ENCODE measurements around the gene WIPI1. TPM values are rescaled to one million over a fixed set of nuclear protein-coding genes. Genes with fewer than 3 reads are reported as not detected.

WIPI1 gene
- total and polyA plus RNA-seq, 9 donors = 33.9 to 50.5 (median 44.1) TPM

DNA sequence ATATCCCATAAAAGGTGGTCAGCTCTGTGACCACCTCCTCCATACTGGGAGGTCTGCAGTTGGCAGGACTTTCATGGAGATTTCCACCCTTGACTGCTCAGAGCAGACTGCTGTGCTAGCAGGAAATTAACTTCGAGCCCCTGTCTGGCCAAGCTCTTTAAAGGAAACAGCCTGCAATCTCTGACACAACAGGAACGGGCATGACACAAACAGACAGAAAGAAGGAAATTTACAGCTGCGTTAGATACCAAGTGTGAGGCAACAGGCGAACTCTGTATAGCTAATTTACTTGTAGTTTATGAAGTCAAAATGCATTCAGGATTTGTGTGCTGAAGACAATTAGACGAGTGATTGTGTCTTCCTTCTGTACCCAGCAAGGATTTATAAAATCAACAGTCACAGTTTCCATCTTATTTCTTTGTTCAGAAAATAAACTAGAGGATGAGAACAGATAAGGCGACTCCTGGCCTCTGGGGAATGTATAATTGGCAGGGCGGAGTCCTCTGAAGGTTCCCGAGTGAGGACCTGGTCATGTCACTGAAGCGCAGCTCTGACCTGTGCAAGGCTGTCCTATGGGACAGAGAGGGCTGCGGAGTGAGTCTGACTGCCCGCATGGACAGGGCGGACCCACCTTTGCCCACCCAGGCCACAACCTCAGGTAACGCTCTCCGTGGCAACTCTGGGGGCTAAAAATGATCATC is 16.1 kb downstream of the WIPI1 start:
- Histone ChIP-seq H3K36me3 (ENCODE audit: control insufficient read depth, insufficient read depth, low read length) (peaks cover 21% of the 10 kb centered on the region), H3K4me1 (ENCODE audit: control insufficient read depth, insufficient read depth, low read length) (peaks cover 19% of the 10 kb centered on the region), H3K9me3 (replicated peaks; ENCODE audit: control insufficient read depth, low read depth, low read length) (no peaks in the 10 kb centered on the region), H3K4me3 (ENCODE audit: low read length) (no peak overlapping the region), H3K27ac (ENCODE audit: low read length) (peak overlapping the region; percentile 48), H3K27me3 (ENCODE audit: control insufficient read depth, insufficient read depth, low read length) (no peaks in the 10 kb centered on the region)
- 51% methylated on average over 7 of the region's 14 CpGs for WGBS (ENCODE audit: insufficient coverage)
- DNase-seq = peak; percentile 64

DNA sequence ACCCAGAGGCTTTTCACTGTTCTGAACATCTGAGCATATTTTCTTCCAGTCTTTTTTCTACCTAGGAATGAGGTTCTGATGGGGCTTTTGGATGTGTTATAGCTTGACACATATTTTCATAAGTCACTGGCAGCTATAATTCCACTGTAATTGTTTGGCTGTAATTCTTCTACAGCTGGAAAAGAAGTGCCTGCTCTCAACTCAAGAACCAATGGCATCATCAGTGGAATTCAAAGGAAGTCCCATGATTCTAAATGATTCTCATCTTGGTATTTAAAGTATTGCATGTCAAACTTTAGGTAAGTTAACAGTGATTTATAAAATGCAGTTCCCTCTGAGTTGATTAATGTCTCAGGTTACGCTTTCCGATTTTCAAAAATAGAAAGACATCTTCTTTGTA is 16.8 kb downstream of the WIPI1 start:
- no peaks in the 10 kb centered on the region for H3K9me3 ChIP-seq (replicated peaks; ENCODE audit: control insufficient read depth, low read depth, low read length)
- H3K36me3 ChIP-seq (ENCODE audit: control insufficient read depth, insufficient read depth, low read length) = peaks cover 25% of the 10 kb centered on the region
- no peaks in the 10 kb centered on the region for H3K27me3 ChIP-seq (ENCODE audit: control insufficient read depth, insufficient read depth, low read length)
- DNase-seq = no peak
- no peak overlapping the region for H3K27ac ChIP-seq (ENCODE audit: low read length)
- no peak overlapping the region for H3K4me3 ChIP-seq (ENCODE audit: low read length)
- H3K4me1 ChIP-seq (ENCODE audit: control insufficient read depth, insufficient read depth, low read length) = peaks cover 25% of the 10 kb centered on the region
- no CpG with 5 or more reads among the region's 2 CpGs for WGBS (ENCODE audit: insufficient coverage)

DNA sequence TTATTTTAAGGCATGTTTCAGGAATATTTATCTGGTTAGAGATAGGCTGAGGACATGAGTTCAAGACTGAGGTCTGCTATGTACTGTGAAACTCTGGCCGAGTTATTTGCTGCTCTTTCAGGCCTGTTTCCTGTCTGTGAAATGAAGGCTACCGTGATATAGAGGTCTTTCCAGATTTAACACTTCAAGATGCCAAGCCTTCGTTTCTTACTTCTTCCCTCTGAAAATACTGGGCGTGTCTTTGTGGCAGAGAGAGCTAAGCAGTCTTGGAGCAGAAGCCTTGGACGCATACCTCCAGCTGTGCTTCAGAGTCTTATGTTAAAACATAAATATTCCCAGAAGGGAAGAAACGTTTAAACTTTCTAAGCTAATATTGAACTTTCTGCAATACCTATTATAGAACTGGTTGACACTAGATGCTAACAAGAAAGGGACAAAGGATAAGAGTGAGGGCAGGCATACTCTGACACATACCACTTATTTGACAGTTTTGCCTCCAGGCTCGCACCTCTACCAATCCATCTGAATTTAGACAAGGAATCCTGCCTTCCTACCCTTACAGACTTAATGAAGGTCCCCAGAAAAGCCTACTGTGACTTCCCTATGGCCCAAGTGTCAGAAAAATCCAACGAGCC is 17.5 kb downstream of the WIPI1 start:
- 100% methylated on average over 1 of the region's 8 CpGs for WGBS (ENCODE audit: insufficient coverage)
- no peak for DNase-seq
- Histone ChIP-seq H3K4me3 (ENCODE audit: low read length) (no peak overlapping the region), H3K27ac (ENCODE audit: low read length) (no peak overlapping the region), H3K9me3 (replicated peaks; ENCODE audit: control insufficient read depth, low read depth, low read length) (no peaks in the 10 kb centered on the region), H3K4me1 (ENCODE audit: control insufficient read depth, insufficient read depth, low read length) (peaks cover 25% of the 10 kb centered on the region), H3K36me3 (ENCODE audit: control insufficient read depth, insufficient read depth, low read length) (peaks cover 25% of the 10 kb centered on the region), H3K27me3 (ENCODE audit: control insufficient read depth, insufficient read depth, low read length) (no peaks in the 10 kb centered on the region)

DNA sequence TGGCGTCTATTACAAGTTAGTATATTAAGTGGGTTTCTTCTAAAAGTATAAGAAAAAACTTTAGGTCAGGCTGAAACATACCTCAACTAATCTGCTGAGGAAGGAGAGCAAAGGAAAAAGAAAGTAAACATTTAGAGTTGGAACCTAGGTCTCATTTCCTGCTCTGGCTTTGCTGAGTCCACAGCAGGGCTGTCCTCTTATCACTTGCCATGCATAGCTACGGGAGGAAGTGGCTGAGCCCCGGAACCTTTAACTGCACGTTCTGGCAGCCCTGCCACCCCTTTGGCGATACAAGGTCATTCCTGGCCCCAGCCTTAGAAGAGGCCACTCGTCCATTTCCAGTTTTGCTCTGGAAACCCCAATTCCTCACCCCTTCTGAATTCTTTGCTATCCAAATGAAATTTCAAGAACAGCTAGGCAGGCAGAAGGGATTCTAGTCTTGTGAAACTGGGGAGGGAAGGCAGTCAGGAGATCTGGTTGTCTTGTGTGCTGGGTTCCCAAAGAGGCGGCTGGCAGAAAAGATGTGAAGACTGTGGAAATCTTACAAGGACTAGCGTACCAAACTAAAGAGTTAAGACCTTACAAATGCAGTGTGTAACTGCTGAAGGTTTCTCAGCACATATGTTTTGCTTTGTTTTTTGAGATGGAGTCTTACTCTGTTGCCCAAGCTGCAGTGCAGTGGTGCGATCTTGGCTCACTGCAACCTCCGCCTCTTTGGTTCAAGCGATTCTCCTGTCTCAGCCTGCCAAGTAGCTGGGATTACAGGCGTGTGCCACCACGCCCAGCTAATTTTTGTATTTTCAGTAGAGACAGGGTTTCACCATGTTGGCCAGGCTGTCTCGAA is 19.1 kb downstream of the WIPI1 start:
- Histone ChIP-seq H3K27me3 (ENCODE audit: control insufficient read depth, insufficient read depth, low read length) (no peaks in the 10 kb centered on the region), H3K4me1 (ENCODE audit: control insufficient read depth, insufficient read depth, low read length) (peaks cover 25% of the 10 kb centered on the region), H3K9me3 (replicated peaks; ENCODE audit: control insufficient read depth, low read depth, low read length) (no peaks in the 10 kb centered on the region), H3K27ac (ENCODE audit: low read length) (peak overlapping the region; percentile 38), H3K4me3 (ENCODE audit: low read length) (no peak overlapping the region), H3K36me3 (ENCODE audit: control insufficient read depth, insufficient read depth, low read length) (peaks cover 33% of the 10 kb centered on the region)
- 71% methylated on average over 8 of the region's 14 CpGs for WGBS (ENCODE audit: insufficient coverage)
- DNase-seq = peak; percentile 48

DNA sequence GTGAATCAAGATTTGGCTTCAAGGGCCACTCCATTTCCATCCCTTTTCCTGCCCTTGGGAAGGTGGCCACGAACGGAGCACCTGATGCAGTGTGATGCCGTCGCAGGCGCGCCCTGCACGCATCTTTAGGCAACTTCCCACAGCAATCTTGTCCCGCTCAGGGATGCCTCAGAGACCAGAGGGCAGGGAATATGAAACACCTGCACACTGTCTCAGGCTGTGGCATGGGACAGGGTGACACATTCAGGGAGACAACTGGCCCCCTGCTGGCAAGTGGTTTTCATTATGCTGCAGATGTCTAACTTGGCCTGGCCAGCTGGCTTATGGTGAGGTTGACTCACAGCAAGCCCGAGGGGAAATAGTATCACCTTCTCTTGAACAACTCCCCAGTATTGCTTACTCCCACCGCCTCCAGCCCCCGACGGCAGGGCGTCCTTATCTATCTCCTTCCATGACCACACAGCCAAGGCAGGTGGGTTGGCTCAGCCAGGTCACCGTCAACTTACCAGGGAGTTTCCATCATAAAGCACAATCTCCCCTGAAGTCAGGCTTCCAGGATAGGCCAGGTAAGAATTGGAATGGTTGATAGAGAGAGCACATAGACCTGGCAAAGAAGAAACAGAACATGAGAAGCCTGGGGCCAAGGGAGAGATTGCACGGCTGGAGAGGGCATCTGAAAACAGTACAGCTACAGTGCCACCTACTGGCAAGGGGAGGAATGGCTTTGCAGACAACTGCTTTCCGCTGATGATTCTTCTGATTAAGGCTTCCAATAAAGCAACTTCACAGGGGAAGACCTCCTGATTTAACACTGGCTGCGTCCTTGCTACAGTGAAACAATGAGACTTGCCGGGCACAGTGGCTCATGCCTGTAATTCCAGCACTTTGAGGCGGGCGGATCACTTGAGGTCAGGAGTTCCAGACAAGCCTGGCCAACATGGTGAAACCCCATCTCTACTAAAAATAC is 21.1 kb downstream of the WIPI1 start:
- H3K9me3 ChIP-seq (replicated peaks; ENCODE audit: control insufficient read depth, low read depth, low read length) = no peaks in the 10 kb centered on the region
- no peak overlapping the region for H3K4me3 ChIP-seq (ENCODE audit: low read length)
- no peaks in the 10 kb centered on the region for H3K27me3 ChIP-seq (ENCODE audit: control insufficient read depth, insufficient read depth, low read length)
- WGBS (ENCODE audit: insufficient coverage) = 61% methylated on average over 15 of the region's 20 CpGs
- no peak overlapping the region for H3K27ac ChIP-seq (ENCODE audit: low read length)
- peaks cover 17% of the 10 kb centered on the region for H3K4me1 ChIP-seq (ENCODE audit: control insufficient read depth, insufficient read depth, low read length)
- H3K36me3 ChIP-seq (ENCODE audit: control insufficient read depth, insufficient read depth, low read length) = peaks cover 45% of the 10 kb centered on the region
- peak; percentile 79 for DNase-seq

DNA sequence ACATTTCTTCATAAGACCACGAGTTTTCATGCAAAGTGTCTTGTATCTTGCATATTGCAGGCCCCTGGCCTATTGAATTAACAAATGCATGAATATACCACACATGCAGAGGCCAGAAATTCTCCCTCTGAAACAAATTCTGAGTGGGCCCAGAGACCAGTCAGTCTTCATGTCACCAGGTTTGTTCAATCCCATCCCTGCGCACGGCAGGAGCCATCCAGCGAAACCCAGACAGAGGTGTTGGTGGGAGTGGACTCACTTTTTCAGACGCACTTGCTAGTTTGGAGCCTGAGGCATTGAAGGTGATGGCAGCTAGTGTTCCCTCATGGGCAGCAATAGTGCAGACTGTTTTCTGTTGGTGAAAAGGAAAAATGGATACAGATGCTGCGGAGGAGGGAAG is 21.9 kb downstream of the WIPI1 start:
- WGBS (ENCODE audit: insufficient coverage) = 88% methylated on average over 4 of the region's 6 CpGs
- no peak overlapping the region for H3K27ac ChIP-seq (ENCODE audit: low read length)
- peaks cover 14% of the 10 kb centered on the region for H3K4me1 ChIP-seq (ENCODE audit: control insufficient read depth, insufficient read depth, low read length)

DNA sequence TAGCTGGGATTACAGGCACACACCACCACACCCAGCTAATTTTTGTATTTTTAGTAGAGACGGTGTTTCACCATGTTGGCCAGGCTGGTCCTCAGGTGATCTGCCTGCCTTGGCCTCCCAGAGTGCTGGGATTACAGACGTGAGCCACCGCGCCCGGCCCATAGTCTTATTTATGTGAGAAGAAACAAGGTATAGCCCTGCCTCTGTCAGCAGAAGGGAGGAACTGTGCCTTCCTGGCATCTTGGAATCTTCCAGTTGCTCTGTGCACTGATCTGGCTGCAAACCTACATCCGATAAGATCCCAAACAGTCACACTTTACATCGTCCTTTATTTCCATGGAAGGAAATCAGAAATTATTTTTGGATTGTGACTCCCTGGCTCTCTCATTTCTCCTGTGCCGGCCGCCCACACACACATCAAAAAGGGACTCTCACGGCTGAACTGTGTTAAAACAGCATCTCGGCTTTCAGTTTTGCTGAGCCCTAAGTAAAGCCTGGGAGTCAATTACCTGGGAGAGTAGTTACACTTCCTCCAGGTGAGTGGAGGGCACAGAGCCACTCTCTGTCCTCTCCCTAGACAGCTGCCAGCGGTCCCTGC is 23.3 kb downstream of the WIPI1 start:
- Histone ChIP-seq H3K9me3 (replicated peaks; ENCODE audit: control insufficient read depth, low read depth, low read length) (no peaks in the 10 kb centered on the region), H3K4me1 (ENCODE audit: control insufficient read depth, insufficient read depth, low read length) (peaks cover 12% of the 10 kb centered on the region), H3K27ac (ENCODE audit: low read length) (no peak overlapping the region), H3K27me3 (ENCODE audit: control insufficient read depth, insufficient read depth, low read length) (no peaks in the 10 kb centered on the region), H3K36me3 (ENCODE audit: control insufficient read depth, insufficient read depth, low read length) (peaks cover 58% of the 10 kb centered on the region), H3K4me3 (ENCODE audit: low read length) (no peak overlapping the region)
- no peak for DNase-seq
- 75% methylated on average over 4 of the region's 12 CpGs for WGBS (ENCODE audit: insufficient coverage)

More for the DNA sequence above, 21.9 kb downstream of the WIPI1 start:
- no peak for DNase-seq
- Histone ChIP-seq H3K27me3 (ENCODE audit: control insufficient read depth, insufficient read depth, low read length) (no peaks in the 10 kb centered on the region), H3K9me3 (replicated peaks; ENCODE audit: control insufficient read depth, low read depth, low read length) (no peaks in the 10 kb centered on the region), H3K36me3 (ENCODE audit: control insufficient read depth, insufficient read depth, low read length) (peaks cover 53% of the 10 kb centered on the region), H3K4me3 (ENCODE audit: low read length) (no peak overlapping the region)

GRCh38 chr17:68433211-68433610 is 24.1 kb downstream of the WIPI1 start:
- H3K4me3 ChIP-seq (ENCODE audit: low read length) = no peak overlapping the region
- no peaks in the 10 kb centered on the region for H3K27me3 ChIP-seq (ENCODE audit: control insufficient read depth, insufficient read depth, low read length)
- no peak overlapping the region for H3K27ac ChIP-seq (ENCODE audit: low read length)
- no peak for DNase-seq
- WGBS (ENCODE audit: insufficient coverage) = 88% methylated on average over 6 of the region's 9 CpGs
- H3K4me1 ChIP-seq (ENCODE audit: control insufficient read depth, insufficient read depth, low read length) = peaks cover 12% of the 10 kb centered on the region
- H3K9me3 ChIP-seq (replicated peaks; ENCODE audit: control insufficient read depth, low read depth, low read length) = no peaks in the 10 kb centered on the region
- peaks cover 66% of the 10 kb centered on the region for H3K36me3 ChIP-seq (ENCODE audit: control insufficient read depth, insufficient read depth, low read length)

DNA sequence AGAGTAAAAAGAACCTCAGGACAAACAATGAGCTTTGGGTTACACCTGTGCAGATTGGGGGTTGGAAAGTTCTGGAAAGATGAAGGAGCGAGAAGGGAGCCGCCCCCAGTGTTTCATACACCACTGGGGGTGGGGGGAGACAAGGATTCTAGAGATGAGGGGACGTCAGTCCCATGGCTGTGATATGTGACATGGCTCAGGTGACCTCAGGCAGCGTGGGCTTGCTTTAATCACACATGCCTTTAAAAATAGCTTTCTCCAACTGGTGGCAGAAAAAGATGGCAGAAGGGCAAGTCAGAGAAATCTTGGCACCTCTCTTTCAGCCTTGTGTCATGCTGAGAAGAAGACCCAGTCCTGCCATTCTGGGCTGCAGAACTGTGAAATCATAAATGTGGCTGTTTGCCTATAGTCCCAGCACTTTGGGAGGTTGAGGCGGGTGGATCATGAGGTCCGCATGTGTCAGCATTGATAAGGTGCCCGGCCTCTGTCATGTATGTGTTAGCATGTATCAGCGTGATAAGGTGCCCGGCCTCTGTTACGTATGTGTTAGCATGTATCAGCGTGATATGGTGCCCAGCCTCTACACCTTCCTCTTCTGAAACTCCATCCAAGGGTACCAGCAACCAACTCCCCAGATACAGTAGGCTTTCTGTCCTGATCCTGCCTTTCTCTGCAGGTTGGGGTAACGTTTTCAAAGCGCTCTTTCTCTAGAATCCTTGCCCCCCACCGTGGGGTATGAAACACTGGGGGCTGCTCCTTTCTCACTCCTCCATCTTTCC is 25.0 kb downstream of the WIPI1 start:
- peaks cover 10% of the 10 kb centered on the region for H3K4me1 ChIP-seq (ENCODE audit: control insufficient read depth, insufficient read depth, low read length)
- 90% methylated on average over 5 of the region's 14 CpGs for WGBS (ENCODE audit: insufficient coverage)
- peaks cover 75% of the 10 kb centered on the region for H3K36me3 ChIP-seq (ENCODE audit: control insufficient read depth, insufficient read depth, low read length)
- H3K27ac ChIP-seq (ENCODE audit: low read length) = no peak overlapping the region
- DNase-seq = no peak
- H3K27me3 ChIP-seq (ENCODE audit: control insufficient read depth, insufficient read depth, low read length) = no peaks in the 10 kb centered on the region
- no peaks in the 10 kb centered on the region for H3K9me3 ChIP-seq (replicated peaks; ENCODE audit: control insufficient read depth, low read depth, low read length)
- H3K4me3 ChIP-seq (ENCODE audit: low read length) = no peak overlapping the region
